Measurements from ENCODE around the gene CMTM4. TPM values are rescaled to one million over a fixed set of nuclear protein-coding genes. Genes with fewer than 3 reads are reported as not detected.

Gene CMTM4
- polyA plus RNA-seq, 1 of the 3 experiments (the other 2 are of a cell fraction), result 21.7 TPM

- 77% methylated on average over 6 of the region's 7 CpGs for WGBS (ENCODE audit: low lambda C conversion rate)
- H3K36me3 ChIP-seq (replicated peaks in 1 of 2; ENCODE audit: control insufficient read depth in 1 of 2, insufficient read depth in 2 of 2, low read length in 1 of 2), result peaks cover 66 to 70% of the 10 kb centered on the region in 2 experiments
Measured at GRCh38 chr16:66731101-66731500, 34.6 kb upstream of the CMTM4 start.

More at GRCh38 chr16:66731101-66731500, 34.6 kb upstream of the CMTM4 start:
- Histone ChIP-seq H3F3A (replicated peaks; ENCODE audit: insufficient read depth) (peaks cover 16% of the 10 kb centered on the region), H3K27me3 (ENCODE audit: insufficient read depth) (no peaks in the 10 kb centered on the region), H2AFZ (ENCODE audit: low read depth) (no peak overlapping the region), H3K9me2 (no peaks in the 10 kb centered on the region), H3K79me2 (ENCODE audit: insufficient read depth) (no peaks in the 10 kb centered on the region; the same call in none of the 2 replicates), H3K4me3 (ENCODE audit: low read depth in 2 of 2, low read length in 1 of 2) (no peak overlapping the region), H3K27ac (ENCODE audit: low read depth in 2 of 2, low read length in 1 of 2) (no peak overlapping the region), H3K9ac (no peak overlapping the region), H3K4me1 (ENCODE audit: control insufficient read depth in 1 of 2, insufficient read depth in 2 of 2, low read depth in 1 of 2, low read length in 1 of 2) (no peaks in the 10 kb centered on the region), H3K9me3 (no peaks in the 10 kb centered on the region), H4K20me1 (ENCODE audit: insufficient read depth) (peaks cover 11% of the 10 kb centered on the region), H3K4me2 (no peak overlapping the region)
- no peak for DNase-seq
- CTCF ChIA-PET, result interaction anchor here (1.1 to 5.8 kb wide), 9 partner anchors 9 to 324 kb away, joined by 3 to 48 read pairs (median 6); partner anchors contain the start of genes DYNC1LI2 and NAE1
- POLR2A ChIA-PET, result no interaction called here
- TF ChIP-seq USF2 (IDR thresholded peaks at IDR 0.05; ENCODE audit: borderline replicate concordance, low read depth, low read length), result no peak
- no peak for TF ChIP-seq TEAD4 (IDR thresholded peaks at IDR 0.05; ENCODE audit: borderline replicate concordance, insufficient read depth)
- no peak for TF ChIP-seq SIN3A (IDR thresholded peaks at IDR 0.05; ENCODE audit: borderline replicate concordance, low read depth, low read length)
- no peak for TF ChIP-seq ZBTB33 (IDR thresholded peaks at IDR 0.05; ENCODE audit: borderline replicate concordance, low read depth)
- TF ChIP-seq IRF3 (IDR thresholded peaks at IDR 0.05; ENCODE audit: low read depth, low read length), result no peak
- TF ChIP-seq CTCF (IDR thresholded peaks at IDR 0.05), result no peak
